Gastrocnemius medialis (tissue), 4 donors: Measurements from ENCODE around the gene SLC19A2. TPM values are rescaled to one million over a fixed set of nuclear protein-coding genes. Genes with fewer than 3 reads are reported as not detected.

Source experiments
- ATAC-seq, 2 donors: fragments of 150-250 bp; one replicate each; pipeline ENCODE4 v1.9.1; 2016
- DNase-seq, 2 donors: peaks; one replicate each; pipeline ENCODE4 v3.0.0-alpha.2; 2019
- H3K27ac ChIP-seq, 4 donors: fragments of 200-600 bp; sonication (generic); 1 replicate in 1 of 4; 2 replicates in 3 of 4; pipeline ENCODE4 v1.5.1; 2016 to 2018; ENCODE audit warnings: mild to moderate bottlenecking in 2 of 4, moderate library complexity in 1 of 4
- H3K27me3 ChIP-seq, 3 donors: fragments of 200-600 bp; sonication (generic) in 2 of 3; 1 replicate in 1 of 3; 2 replicates in 2 of 3; pipeline versions ENCODE4 v1.5.1 to v1.6.0; 2016 to 2019; ENCODE audit warnings: mild to moderate bottlenecking in 1 of 3, moderate library complexity in 1 of 3
- H3K36me3 ChIP-seq, 2 donors: fragments of 200-600 bp; sonication (generic) in 1 of 2; one replicate each; pipeline ENCODE4 v1.5.1; 2017 to 2018
- H3K4me1 ChIP-seq, 2 donors: fragments of 200-600 bp; sonication (generic) in 1 of 2; one replicate each; pipeline ENCODE4 v1.5.1; 2016 to 2017; ENCODE audit warnings: mild to moderate bottlenecking in 2 of 2
- H3K4me3 ChIP-seq, 4 donors: fragments of 200-600 bp; sonication (generic) in 3 of 4; 1 replicate in 1 of 4; 2 replicates in 3 of 4; pipeline ENCODE4 v1.5.1; 2016 to 2019; ENCODE audit warnings: mild to moderate bottlenecking in 2 of 4
- H3K9me3 ChIP-seq, 3 donors: fragments of 200-600 bp; sonication (generic) in 2 of 3; 1 replicate in 1 of 3; 2 replicates in 2 of 3; pipeline ENCODE4 v1.5.1; 2016 to 2019
- CTCF ChIP-seq, 5 experiments: fragments of 450-650 bp in 3 of 5; fragments of 200-600 bp in 2 of 5; sonication (generic) in 2 of 5; IDR thresholded peaks in 4 of 5; conservative IDR thresholded peaks in 1 of 5; 1 replicate in 4 of 5; 2 replicates in 1 of 5; pipeline ENCODE4 v1.5.1; 2016 to 2019; ENCODE audit warnings: antibody characterized with exemption in 5 of 5, mild to moderate bottlenecking in 3 of 5, moderate library complexity in 3 of 5
- POLR2A ChIP-seq, 2 donors: fragments of 450-650 bp; IDR thresholded peaks; one replicate each; pipeline ENCODE4 v1.6.1; 2017; ENCODE audit warnings: antibody characterized with exemption in 2 of 2, mild to moderate bottlenecking in 2 of 2, moderate library complexity in 2 of 2
- in situ Hi-C, 4 donors: fragments of 200-750 bp; cut with MboI; loops; one replicate each; pipeline versions ENCODE4 v1.15.0 to v1.8.0; 2017; ENCODE audit warnings: low sequenced_read_pairs in 4 of 4
- intact Hi-C: fragments of 100-400 bp; cut with DNase I; formaldehyde crosslinking; loops from one replicate; pipeline ENCODE4 v1.15.1; 2023; ENCODE audit warnings: low total_unique reads
- total RNA-seq, 4 donors: library from RNA; depleted of rRNA; stranded (reverse); fragments of >200 nt; gene quantifications; one replicate each; pipeline versions ENCODE4 v1.1.0 to v1.2.3, GENCODE V29; 2016

The SLC19A2 gene
- total RNA-seq, 4 donors from 2014 or later, result 93.3 to 176 (median 99.8) TPM

GRCh38 chr1:169488157-169488556, 2.4 kb upstream of the SLC19A2 start:
- Histone ChIP-seq H3K4me3 (peak overlapping the region in 3 of 4 donors; percentile 58 to 85 (median 64)), H3K4me1 (peaks cover 18 to 28% of the 10 kb centered on the region in 2 donors), H3K27me3 (no peaks in the 10 kb centered on the region), H3K27ac (peak overlapping the region; percentile 96 to 99 (median 98)), H3K9me3 (no peaks in the 10 kb centered on the region), H3K36me3 (no peaks in the 10 kb centered on the region)
- ATAC-seq (no peak), DNase-seq (no peak)
- intact Hi-C loops (loop anchor here (5.0 to 10.0 kb wide), 6 partner anchors 59 to 1766 kb away; partner anchors contain the start of genes DCAF6, MPC2 and MPZL1), in situ Hi-C loops (loop anchor here (5.0 to 25.0 kb wide), 11 partner anchors 59 to 1551 kb away; partner anchors contain the start of genes ATP1B1 (in 2 of the 4), BLZF1 (in 1 of the 4), DCAF6 (in 1 of the 4) and MPC2 (in 1 of the 4))
- TF ChIP-seq CTCF (IDR thresholded peaks at IDR 0.05 in 4 of 5, conservative IDR thresholded peaks at IDR 0.05 in 1 of 5) (no peak), POLR2A (IDR thresholded peaks at IDR 0.05) (no peak)

- Histone ChIP-seq H3K4me1 (peaks cover 18 to 31% of the 10 kb centered on the region in 2 donors), H3K27ac (peak overlapping the region; percentile 96 to 99 (median 98)), H3K36me3 (no peaks in the 10 kb centered on the region), H3K4me3 (peak overlapping the region; percentile 52 to 85 (median 61)), H3K27me3 (no peaks in the 10 kb centered on the region), H3K9me3 (no peaks in the 10 kb centered on the region)
- in situ Hi-C loops (loop anchor here (5.0 to 25.0 kb wide), 11 partner anchors 60 to 1550 kb away; partner anchors contain the start of genes ATP1B1 (in 2 of the 4), BLZF1 (in 1 of the 4), DCAF6 (in 1 of the 4) and MPC2 (in 1 of the 4)), intact Hi-C loops (loop anchor here (2.0 to 10.0 kb wide), 7 partner anchors 60 to 1765 kb away; partner anchors contain the start of genes ATP1B1, DCAF6, MPC2 and MPZL1)
- ATAC-seq, result peak in 1 of 2 donors; percentile 19
- peak; percentile 35 to 53 for TF ChIP-seq POLR2A (IDR thresholded peaks at IDR 0.05)
- TF ChIP-seq CTCF (IDR thresholded peaks at IDR 0.05 in 4 of 5, conservative IDR thresholded peaks at IDR 0.05 in 1 of 5), result no peak
- DNase-seq, result peak; percentile 31 to 83
These were observed 1.8 kb upstream of the SLC19A2 start for GRCh38 chr1:169487561-169487960.

GRCh38 chr1:169487133-169487532, 1.4 kb upstream of the SLC19A2 start:
- Histone ChIP-seq H3K4me3 (peak overlapping the region; percentile 52 to 85 (median 61)), H3K36me3 (no peaks in the 10 kb centered on the region), H3K4me1 (peaks cover 19 to 35% of the 10 kb centered on the region in 2 donors), H3K27me3 (no peaks in the 10 kb centered on the region), H3K27ac (peak overlapping the region; percentile 96 to 99 (median 98)), H3K9me3 (no peaks in the 10 kb centered on the region)
- in situ Hi-C loops, result loop anchor here (5.0 to 25.0 kb wide), 11 partner anchors 60 to 1550 kb away; partner anchors contain the start of genes ATP1B1 (in 2 of the 4), BLZF1 (in 1 of the 4), DCAF6 (in 1 of the 4) and MPC2 (in 1 of the 4)
- no peak for DNase-seq
- no peak for ATAC-seq
- intact Hi-C loops, result loop anchor here (2.0 to 10.0 kb wide), 7 partner anchors 60 to 1765 kb away; partner anchors contain the start of genes ATP1B1, DCAF6, MPC2 and MPZL1
- no peak for TF ChIP-seq POLR2A (IDR thresholded peaks at IDR 0.05)
- TF ChIP-seq CTCF (IDR thresholded peaks at IDR 0.05 in 4 of 5, conservative IDR thresholded peaks at IDR 0.05 in 1 of 5), result no peak

- in situ Hi-C loops, result loop anchor here (5.0 to 25.0 kb wide), 11 partner anchors 61 to 1549 kb away; partner anchors contain the start of genes ATP1B1 (in 2 of the 4), BLZF1 (in 1 of the 4), DCAF6 (in 1 of the 4) and MPC2 (in 1 of the 4)
- Histone ChIP-seq H3K27ac (peak overlapping the region; percentile 96 to 99 (median 98)), H3K27me3 (no peaks in the 10 kb centered on the region), H3K36me3 (no peaks in the 10 kb centered on the region), H3K4me1 (peaks cover 26 to 40% of the 10 kb centered on the region in 2 donors), H3K4me3 (peak overlapping the region; percentile 52 to 85 (median 61)), H3K9me3 (no peaks in the 10 kb centered on the region)
- intact Hi-C loops, result loop anchor here (1.0 to 10.0 kb wide), 8 partner anchors 25 to 1764 kb away; partner anchors contain the start of genes ATP1B1, DCAF6, MPC2 and MPZL1
- DNase-seq (no peak), ATAC-seq (no peak)
- TF ChIP-seq CTCF (IDR thresholded peaks at IDR 0.05 in 4 of 5, conservative IDR thresholded peaks at IDR 0.05 in 1 of 5), result no peak
- TF ChIP-seq POLR2A (IDR thresholded peaks at IDR 0.05), result peak in 1 of 2 donors; percentile 9
These were observed 722 bp upstream of the SLC19A2 start for GRCh38 chr1:169486281-169487051.
